Sigmoid colon (tissue), 3 donors: ENCODE results near the gene PEX6.

Experiments
- POLR2A ChIP-seq, 2 donors: fragments of 450-650 bp; IDR thresholded peaks; one replicate each; pipeline ENCODE4 v1.6.1; 2016; ENCODE audit warnings: antibody characterized with exemption in 2 of 2, mild to moderate bottlenecking in 2 of 2, moderate library complexity in 2 of 2
- TF ChIP-seq, protein P1 (sequence below), 4 experiments: fragments of 450-650 bp in 3 of 4; fragments of 200-600 bp in 1 of 4; IDR thresholded peaks; one replicate each; pipeline ENCODE4 v1.5.1; 2016 to 2019; ENCODE audit warnings: antibody characterized with exemption in 4 of 4, mild to moderate bottlenecking in 3 of 4, moderate library complexity in 2 of 4

DNA sequence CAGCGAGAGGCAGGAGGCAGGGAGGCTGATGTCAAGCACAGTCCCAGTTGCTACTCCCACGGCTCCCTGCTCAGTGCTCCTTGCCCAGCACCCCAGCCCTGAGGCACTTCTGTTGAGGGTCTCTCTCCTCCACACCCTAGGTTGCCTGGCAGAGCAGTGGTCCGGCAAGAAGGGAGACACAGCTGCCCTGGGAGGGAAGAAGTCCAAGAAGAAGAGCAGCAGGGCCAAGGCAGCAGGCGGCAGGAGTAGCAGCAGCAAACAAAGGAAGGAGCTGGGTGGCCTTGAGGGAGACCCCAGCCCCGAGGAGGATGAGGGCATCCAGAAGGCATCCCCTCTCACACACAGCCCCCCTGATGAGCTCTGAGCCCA, 40.6 kb downstream of the PEX6 start:
- TF ChIP-seq, protein P1, sequence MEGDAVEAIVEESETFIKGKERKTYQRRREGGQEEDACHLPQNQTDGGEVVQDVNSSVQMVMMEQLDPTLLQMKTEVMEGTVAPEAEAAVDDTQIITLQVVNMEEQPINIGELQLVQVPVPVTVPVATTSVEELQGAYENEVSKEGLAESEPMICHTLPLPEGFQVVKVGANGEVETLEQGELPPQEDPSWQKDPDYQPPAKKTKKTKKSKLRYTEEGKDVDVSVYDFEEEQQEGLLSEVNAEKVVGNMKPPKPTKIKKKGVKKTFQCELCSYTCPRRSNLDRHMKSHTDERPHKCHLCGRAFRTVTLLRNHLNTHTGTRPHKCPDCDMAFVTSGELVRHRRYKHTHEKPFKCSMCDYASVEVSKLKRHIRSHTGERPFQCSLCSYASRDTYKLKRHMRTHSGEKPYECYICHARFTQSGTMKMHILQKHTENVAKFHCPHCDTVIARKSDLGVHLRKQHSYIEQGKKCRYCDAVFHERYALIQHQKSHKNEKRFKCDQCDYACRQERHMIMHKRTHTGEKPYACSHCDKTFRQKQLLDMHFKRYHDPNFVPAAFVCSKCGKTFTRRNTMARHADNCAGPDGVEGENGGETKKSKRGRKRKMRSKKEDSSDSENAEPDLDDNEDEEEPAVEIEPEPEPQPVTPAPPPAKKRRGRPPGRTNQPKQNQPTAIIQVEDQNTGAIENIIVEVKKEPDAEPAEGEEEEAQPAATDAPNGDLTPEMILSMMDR (IDR thresholded peaks at IDR 0.05), result no peak
- TF ChIP-seq POLR2A (IDR thresholded peaks at IDR 0.05), result no peak
